GM23248 (cell line): ENCODE results near the gene MAP1B. TPM values are rescaled to one million over a fixed set of nuclear protein-coding genes. Genes with fewer than 3 reads are reported as not detected.

Source experiments
- DNase-seq: peaks from one replicate; pipeline ENCODE4 v3.0.0-alpha.2; 2015
- H2AFZ ChIP-seq: fragments of 200-600 bp; sonication (generic); 2 replicates; pipeline ENCODE4 v1.6.1; 2016; ENCODE audit warnings: antibody characterized with exemption
- H3F3A ChIP-seq: fragments of 200-600 bp; sonication (generic); 2 replicates; pipeline ENCODE4 v1.6.1; 2016; ENCODE audit warnings: mild to moderate bottlenecking, antibody characterized with exemption, mixed run types; ENCODE audit not compliant: insufficient read depth
- H3K27ac ChIP-seq: fragments of 200-600 bp; sonication (generic); 2 replicates; pipeline ENCODE4 v1.5.1; 2016; ENCODE audit warnings: mild to moderate bottlenecking
- H3K27me3 ChIP-seq: fragments of 200-600 bp; sonication (generic); replicated peaks from 2 replicates; pipeline ENCODE4 v1.6.1; 2016; ENCODE audit warnings: mild to moderate bottlenecking; ENCODE audit not compliant: insufficient read depth
- H3K36me3 ChIP-seq: fragments of 200-600 bp; sonication (generic); 2 replicates; pipeline ENCODE4 v1.6.1; 2016; ENCODE audit warnings: low read depth, mild to moderate bottlenecking
- H3K4me1 ChIP-seq: fragments of 200-600 bp; sonication (generic); 2 replicates; pipeline ENCODE4 v1.6.1; 2016; ENCODE audit warnings: mild to moderate bottlenecking; ENCODE audit not compliant: insufficient read depth
- H3K4me2 ChIP-seq: fragments of 200-600 bp; sonication (generic); one replicate; pipeline ENCODE4 v1.6.1; 2016; ENCODE audit warnings: mild to moderate bottlenecking; ENCODE audit not compliant: unreplicated experiment
- H3K4me3 ChIP-seq: fragments of 200-600 bp; sonication (generic); 2 replicates; pipeline ENCODE4 v1.5.1; 2016; ENCODE audit warnings: mild to moderate bottlenecking
- H3K79me2 ChIP-seq: fragments of 200-600 bp; sonication (generic); 2 replicates; pipeline ENCODE4 v1.6.1; 2016; ENCODE audit warnings: mild to moderate bottlenecking; ENCODE audit not compliant: insufficient read depth
- H3K9ac ChIP-seq: fragments of 200-600 bp; sonication (generic); 2 replicates; pipeline ENCODE4 v1.6.1; 2016; ENCODE audit warnings: mild to moderate bottlenecking
- H3K9me2 ChIP-seq: fragments of 200-600 bp; sonication (generic); 2 replicates; pipeline ENCODE4 v1.6.1; 2016; ENCODE audit warnings: mixed run types, mild to moderate bottlenecking, moderate library complexity; ENCODE audit not compliant: insufficient read depth
- H3K9me3 ChIP-seq: fragments of 200-600 bp; sonication (generic); one replicate; pipeline ENCODE4 v1.6.1; 2017; ENCODE audit warnings: low read depth
- H4K20me1 ChIP-seq: fragments of 200-600 bp; sonication (generic); 2 replicates; pipeline ENCODE4 v1.6.0; 2016; ENCODE audit not compliant: insufficient read depth
- EZH2 ChIP-seq: fragments of 200-600 bp; sonication (generic); IDR thresholded peaks from 2 replicates; pipeline ENCODE4 v1.6.1; 2018; ENCODE audit warnings: antibody characterized with exemption, mild to moderate bottlenecking; ENCODE audit not compliant: insufficient read depth, poor library complexity, severe bottlenecking
- EZH2phosphoT487 ChIP-seq: fragments of 200-600 bp; sonication (generic); IDR thresholded peaks from 2 replicates; pipeline ENCODE4 v1.6.1; 2018; ENCODE audit warnings: antibody characterized with exemption, moderate library complexity, mild to moderate bottlenecking, low read depth; ENCODE audit not compliant: insufficient read depth
- WGBS, 2 experiments: methylation state at CpG; one replicate each; pipeline ENCODE4 v1.1.6; 2015 to 2017; ENCODE audit warnings: low lambda C conversion rate in 2 of 2, low coverage in 1 of 2; ENCODE audit errors: missing lambda C conversion rate in 2 of 2; 5-methylcytosine and 5-hydroxymethylcytosine counted together
- in situ Hi-C: fragments of 300-500 bp; cut with MboI; formaldehyde crosslinking; loops from 2 replicates; pipeline ENCODE4 v1.15.0; 2020
- polyA plus RNA-seq: library from polyadenylated mRNA; unstranded; fragments of >200 nt; fragmentation: Nextera tagmentation; extraction: Ambion mirVana; gene quantifications from 2 replicates; pipeline ENCODE4 v1.2.1, GENCODE V29; 2016
- total RNA-seq: library from RNA; depleted of rRNA; stranded (reverse); fragments of >200 nt; shearing (Covaris generic); gene quantifications from 2 replicates; pipeline ENCODE4 v1.2.3, GENCODE V29; 2014

Gene MAP1B
- total and polyA plus RNA-seq, 2 experiments from 2014 or later, result 149 to 267 TPM

GRCh38 chr5:72231991-72232703, 124.9 kb downstream of the MAP1B start:
- in situ Hi-C loops, result no loop called here
- H3K4me2 ChIP-seq, result no peak overlapping the region
- 91 to 96% methylated on average over 6 of the region's 6 CpGs for WGBS, 2 experiments
- DNase-seq, result no peak
- H3K79me2 ChIP-seq, result no peaks in the 10 kb centered on the region
- no peaks in the 10 kb centered on the region for H4K20me1 ChIP-seq
- no peak overlapping the region for H2AFZ ChIP-seq
- H3K9me3 ChIP-seq, result no peaks in the 10 kb centered on the region
- H3K4me1 ChIP-seq, result peaks cover 33% of the 10 kb centered on the region
- 0 out of 2 replicates have a peak, but pooled peaks cover 5% of the 10 kb centered on the region for H3K36me3 ChIP-seq
- H3F3A ChIP-seq, result peaks cover 23% of the 10 kb centered on the region
- H3K9me2 ChIP-seq, result no peaks in the 10 kb centered on the region
- no peak overlapping the region for H3K27ac ChIP-seq
- H3K4me3 ChIP-seq, result no peak overlapping the region
- no peak for TF ChIP-seq EZH2
- no peaks in the 10 kb centered on the region for H3K27me3 ChIP-seq
- no peak overlapping the region for H3K9ac ChIP-seq

- H2AFZ ChIP-seq, result no peak overlapping the region
- H3F3A ChIP-seq, result peaks cover 23% of the 10 kb centered on the region
- no peak overlapping the region for H3K9ac ChIP-seq
- no peak overlapping the region for H3K4me3 ChIP-seq
- H3K4me1 ChIP-seq, result peaks cover 33% of the 10 kb centered on the region
- no peak for DNase-seq
- no peaks in the 10 kb centered on the region for H3K27me3 ChIP-seq
- 0 out of 2 replicates have a peak, but pooled peaks cover 5% of the 10 kb centered on the region for H3K36me3 ChIP-seq
- no peaks in the 10 kb centered on the region for H4K20me1 ChIP-seq
- in situ Hi-C loops, result no loop called here
- H3K9me2 ChIP-seq, result no peaks in the 10 kb centered on the region
- H3K9me3 ChIP-seq, result no peaks in the 10 kb centered on the region
- no peak overlapping the region for H3K4me2 ChIP-seq
- 98 to 99% methylated on average over 2 of the region's 2 CpGs for WGBS, 2 experiments
- no peaks in the 10 kb centered on the region for H3K79me2 ChIP-seq
- no peak for TF ChIP-seq EZH2phosphoT487
- TF ChIP-seq EZH2, result no peak
- H3K27ac ChIP-seq, result no peak overlapping the region
Observed at GRCh38 chr5:72232838-72233237, 125.6 kb downstream of the MAP1B start.

GRCh38 chr5:72233835-72234234, 126.6 kb downstream of the MAP1B start:
- Histone ChIP-seq H3K36me3 (0 out of 2 replicates have a peak, but pooled peaks cover 5% of the 10 kb centered on the region), H3K9me3 (no peaks in the 10 kb centered on the region), H3K4me2 (peak overlapping the region; percentile 34), H4K20me1 (no peaks in the 10 kb centered on the region), H3K9ac (peak overlapping the region; percentile 20; the same call in 1 of the 2 replicates), H2AFZ (no peak overlapping the region), H3K4me3 (no peak overlapping the region), H3K79me2 (no peaks in the 10 kb centered on the region), H3F3A (peaks cover 23% of the 10 kb centered on the region), H3K27ac (peak overlapping the region; percentile 77), H3K9me2 (no peaks in the 10 kb centered on the region), H3K27me3 (no peaks in the 10 kb centered on the region), H3K4me1 (peaks cover 33% of the 10 kb centered on the region)
- TF ChIP-seq EZH2, result no peak
- WGBS, 2 experiments, result 63 to 71% methylated on average over 1 of the region's 1 CpG
- in situ Hi-C loops, result no loop called here
- no peak for DNase-seq

- H3K4me3 ChIP-seq, result no peak overlapping the region
- no peaks in the 10 kb centered on the region for H3K9me2 ChIP-seq
- H3F3A ChIP-seq, result peaks cover 23% of the 10 kb centered on the region
- H3K9ac ChIP-seq, result peak overlapping the region; percentile 37
- H2AFZ ChIP-seq, result no peak overlapping the region
- H3K79me2 ChIP-seq, result no peaks in the 10 kb centered on the region
- TF ChIP-seq EZH2, result no peak
- peak; percentile 78; the same call in 1 of the 2 replicates for TF ChIP-seq EZH2phosphoT487
- no peaks in the 10 kb centered on the region for H4K20me1 ChIP-seq
- H3K4me2 ChIP-seq, result peak overlapping the region; percentile 60
- H3K27ac ChIP-seq, result peak overlapping the region; percentile 77
- peaks cover 33% of the 10 kb centered on the region for H3K4me1 ChIP-seq
- in situ Hi-C loops, result no loop called here
- 0 out of 2 replicates have a peak, but pooled peaks cover 5% of the 10 kb centered on the region for H3K36me3 ChIP-seq
- no peaks in the 10 kb centered on the region for H3K27me3 ChIP-seq
- H3K9me3 ChIP-seq, result no peaks in the 10 kb centered on the region
- peak; percentile 90 for DNase-seq
Observed at GRCh38 chr5:72234265-72234700, 127.0 kb downstream of the MAP1B start.
